Amniotic epithelial cell (primary cell): Measurements from ENCODE around the gene TNFSF10.

ENCODE experiments used
- DNase-seq: peaks from one replicate; pipeline ENCODE4 v3.0.0-alpha.2; 2010; ENCODE audit warnings: low read depth

TNFSF10 gene

GRCh38 chr3:172516318-172517214 lies 6.7 kb downstream of the TNFSF10 start:
- peak; percentile 73 for DNase-seq

GRCh38 chr3:172515130-172515918 lies 7.9 kb downstream of the TNFSF10 start:
- peak; percentile 28 for DNase-seq

GRCh38 chr3:172514678-172515077 lies 8.6 kb downstream of the TNFSF10 start:
- no peak for DNase-seq

- DNase-seq = peak; percentile 71
Measured at GRCh38 chr3:172513488-172513887, 9.7 kb downstream of the TNFSF10 start.

- peak; percentile 90 for DNase-seq
Measured at GRCh38 chr3:172511783-172512762, 11.2 kb downstream of the TNFSF10 start.

GRCh38 chr3:172506094-172506493 lies 17.1 kb downstream of the TNFSF10 start:
- DNase-seq = no peak

GRCh38 chr3:172501540-172501939 lies 21.7 kb downstream of the TNFSF10 start:
- no peak for DNase-seq

- DNase-seq = peak; percentile 77
Measured at GRCh38 chr3:172490198-172490669, 33.0 kb downstream of the TNFSF10 start.

GRCh38 chr3:172478116-172478515 lies 45.1 kb downstream of the TNFSF10 start:
- no peak for DNase-seq

GRCh38 chr3:172476347-172476746 lies 46.9 kb downstream of the TNFSF10 start:
- DNase-seq = no peak

GRCh38 chr3:172475703-172476102 lies 47.5 kb downstream of the TNFSF10 start:
- no peak for DNase-seq

- DNase-seq = no peak
Measured at GRCh38 chr3:172471903-172472302, 51.3 kb downstream of the TNFSF10 start.

GRCh38 chr3:172470588-172470987 lies 52.6 kb downstream of the TNFSF10 start:
- no peak for DNase-seq

GRCh38 chr3:172467170-172467824 lies 55.9 kb downstream of the TNFSF10 start:
- DNase-seq = peak; percentile 88

- peak; percentile 8 for DNase-seq
Measured at GRCh38 chr3:172466553-172467130, 56.6 kb downstream of the TNFSF10 start.

- DNase-seq = peak; percentile 44
Measured at GRCh38 chr3:172465281-172465680, 57.9 kb downstream of the TNFSF10 start.

GRCh38 chr3:172464306-172464705 lies 58.9 kb downstream of the TNFSF10 start:
- DNase-seq = no peak

GRCh38 chr3:172461530-172462138 lies 61.6 kb downstream of the TNFSF10 start:
- DNase-seq = peak; percentile 35

GRCh38 chr3:172456404-172456803 lies 66.8 kb downstream of the TNFSF10 start:
- DNase-seq = no peak
